Activated T-helper 1 cell treated with anti-CD3 and anti-CD28 coated beads, Interleukin-2, amount 50 U/mL, for 16 hours (primary cell): ENCODE results near the gene MESD.

ENCODE experiments used
- DNase-seq, 2 donors: peaks; one replicate each; pipeline ENCODE4 v3.0.0-alpha.2; 2020; ENCODE audit warnings: low read depth in 1 of 2, low spot score in 1 of 2

The MESD gene

DNA sequence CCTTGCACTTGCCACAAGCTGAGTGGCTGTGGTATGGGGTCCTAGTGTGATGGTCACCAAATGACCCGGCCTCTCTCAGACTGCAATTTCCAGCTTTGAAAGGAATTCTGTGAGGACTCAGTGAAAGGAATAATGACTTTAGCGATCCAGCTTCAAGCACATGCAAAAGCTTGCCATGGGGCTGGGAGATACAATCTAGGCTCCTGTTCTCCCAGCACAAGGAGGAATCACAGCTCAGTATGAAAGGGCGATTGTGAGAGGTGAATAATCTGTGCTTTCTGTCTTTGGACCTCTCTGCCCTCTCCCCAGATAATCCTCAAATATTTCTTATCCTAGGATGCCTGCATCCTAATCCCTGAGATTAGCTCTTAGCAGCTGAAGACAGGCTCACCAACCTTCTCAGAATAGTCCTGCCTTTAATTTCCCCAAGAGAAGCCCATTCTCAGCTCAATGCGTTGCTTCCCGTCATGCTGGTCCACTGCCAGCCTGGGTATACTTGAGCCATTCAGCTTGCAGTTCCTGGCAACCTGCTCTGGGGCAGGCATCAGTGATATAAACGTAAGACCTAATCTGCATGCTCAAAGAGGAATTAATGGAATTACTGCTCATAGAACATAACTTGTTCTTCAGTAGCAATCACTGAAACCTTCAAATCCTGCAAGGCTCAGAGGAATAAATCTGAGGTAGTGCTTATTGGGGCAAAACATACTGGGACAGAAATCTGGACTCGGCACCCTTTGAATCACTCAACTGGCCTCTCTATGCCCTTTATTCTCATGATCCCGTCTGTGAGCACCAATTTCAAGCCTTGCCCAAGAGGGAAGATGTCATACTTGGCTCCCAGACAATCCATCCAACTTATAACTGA is 26.2 kb upstream of the MESD start:
- no peak for DNase-seq

DNA sequence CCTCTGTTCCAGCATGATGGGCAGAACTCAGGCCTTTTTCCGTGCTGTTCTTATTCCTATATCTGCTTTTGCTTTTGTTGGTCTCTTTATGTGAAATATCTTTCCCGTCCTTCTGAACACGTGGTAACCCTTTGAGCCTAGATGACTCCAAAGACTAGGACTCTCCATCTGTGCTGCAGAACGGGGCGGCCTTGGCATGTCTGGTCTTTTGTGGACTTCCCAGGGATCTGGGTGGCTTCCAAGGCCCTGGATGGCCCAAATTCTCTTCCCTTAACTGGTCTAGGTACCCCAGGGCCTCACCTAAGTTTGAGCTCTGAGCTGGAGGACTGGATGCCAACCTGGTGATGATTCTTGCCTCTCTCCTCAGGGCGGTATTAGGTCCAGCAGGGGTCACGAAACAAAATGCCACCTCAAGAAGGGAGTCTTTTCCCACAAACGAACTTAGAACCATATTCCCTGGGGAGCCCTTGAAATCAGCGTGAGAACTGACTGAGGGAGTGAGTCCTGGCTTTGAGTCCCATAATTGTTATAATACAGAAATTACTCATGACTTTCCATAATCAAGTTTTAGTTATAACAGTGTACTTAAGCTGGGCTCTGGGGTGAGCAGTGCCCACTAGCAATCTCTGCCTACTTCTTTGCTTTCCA is 25.0 kb upstream of the MESD start:
- DNase-seq: no peak

GRCh38 chr15:81013396-81013929 is 23.8 kb upstream of the MESD start:
- no peak for DNase-seq

DNA sequence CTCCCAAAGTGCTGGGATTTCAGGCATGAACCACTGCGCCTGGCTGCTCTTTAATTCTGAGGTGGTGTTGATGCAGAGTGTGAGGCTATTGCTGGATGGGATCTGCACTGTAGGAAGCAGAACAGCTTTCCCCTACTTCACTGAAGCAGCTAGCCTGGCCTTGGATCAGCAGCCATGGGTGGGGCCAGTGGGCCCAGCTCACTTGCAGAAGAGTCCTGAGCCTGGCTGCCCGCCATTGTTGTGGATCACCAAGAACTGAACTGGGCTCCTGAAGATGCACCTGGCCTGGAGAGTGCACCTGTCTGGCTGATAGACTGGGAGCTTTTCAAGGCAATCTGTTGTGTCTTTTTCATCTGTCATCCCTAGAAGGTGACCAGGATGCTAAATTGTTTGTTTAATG is 23.0 kb upstream of the MESD start:
- DNase-seq: no peak

GRCh38 chr15:81011593-81011992 is 22.0 kb upstream of the MESD start:
- no peak for DNase-seq

- DNase-seq: no peak
These were observed 20.5 kb upstream of the MESD start for GRCh38 chr15:81010086-81010485.

DNA sequence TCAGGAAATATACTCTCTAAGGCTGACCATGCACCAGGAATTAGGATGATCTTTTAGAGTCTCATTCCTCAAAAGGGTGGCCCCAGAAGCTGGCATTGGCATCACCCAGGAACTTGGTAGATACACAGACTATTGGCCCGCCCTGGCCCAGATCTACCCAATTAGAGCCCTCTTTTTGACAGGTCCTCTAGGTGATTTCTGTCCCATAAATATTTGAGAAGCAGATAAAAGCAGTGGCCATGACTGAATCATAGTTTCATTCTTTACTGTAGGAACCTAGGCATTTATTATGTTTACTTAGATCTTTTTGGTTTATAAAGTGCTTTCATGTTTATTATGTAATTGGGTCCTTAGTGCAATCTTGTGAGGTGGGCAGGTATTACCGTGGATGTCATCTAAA is 18.7 kb upstream of the MESD start:
- DNase-seq: no peak

DNA sequence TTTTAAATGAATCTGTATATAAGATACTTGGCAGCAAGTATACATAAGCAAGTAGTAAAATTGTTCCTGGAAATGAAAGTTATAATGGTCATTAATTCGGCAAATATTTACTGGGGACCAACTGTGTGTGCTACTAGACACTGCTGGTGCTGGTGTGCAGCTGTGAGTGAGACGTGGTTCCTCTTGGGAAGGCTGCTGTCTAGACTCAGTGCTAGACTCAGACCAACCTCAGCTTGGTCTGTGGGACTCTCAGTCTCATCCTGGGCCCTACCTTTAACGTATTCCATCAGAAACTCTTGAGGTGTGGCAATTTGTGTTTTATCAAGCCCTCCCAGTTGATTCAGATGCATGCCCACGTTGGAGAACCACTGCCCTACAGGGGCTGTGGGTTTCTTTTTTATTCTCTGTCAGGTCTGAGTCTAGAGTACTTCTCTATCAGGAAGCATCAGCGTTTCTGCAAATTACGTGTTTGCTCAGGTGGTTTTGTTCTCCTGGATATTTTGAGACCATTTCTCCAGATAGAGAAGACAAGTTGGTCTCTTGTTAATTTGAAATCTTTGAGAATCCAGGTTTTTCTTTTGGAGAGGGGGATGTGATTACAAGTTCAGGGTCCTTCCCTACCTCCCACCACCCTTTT is 17.9 kb upstream of the MESD start:
- no peak for DNase-seq

DNA sequence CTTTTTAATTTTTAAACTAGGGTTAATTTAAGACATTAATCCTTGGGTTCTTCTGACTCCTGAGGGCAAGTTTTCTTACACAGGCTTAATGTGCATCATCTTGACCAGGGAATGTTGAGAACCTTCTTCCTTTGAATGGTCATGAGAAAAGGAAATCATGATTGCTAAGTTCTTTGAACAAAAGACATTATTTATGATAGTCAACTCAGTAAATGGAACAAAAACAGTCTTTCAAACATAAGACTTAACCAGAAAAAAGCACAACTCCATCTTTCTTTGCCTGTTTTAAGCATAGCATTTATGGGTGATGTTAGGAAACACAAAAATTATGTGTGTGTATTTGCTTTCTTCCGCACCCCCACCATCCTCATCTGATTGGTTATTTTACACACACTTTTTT is 16.5 kb upstream of the MESD start:
- no peak for DNase-seq

GRCh38 chr15:81003097-81003350 is 13.4 kb upstream of the MESD start:
- no peak for DNase-seq

GRCh38 chr15:81002331-81003096 is 12.9 kb upstream of the MESD start:
- no peak for DNase-seq

GRCh38 chr15:81002009-81002330 is 12.4 kb upstream of the MESD start:
- no peak for DNase-seq

GRCh38 chr15:81001152-81002008 is 11.8 kb upstream of the MESD start:
- peak; percentile 10 to 38 for DNase-seq

- peak; percentile 58 to 72 for DNase-seq
These were observed 11.1 kb upstream of the MESD start, which contains the start of gene TLNRD1 for GRCh38 chr15:81000624-81001151. Gene TLNRD1 (plus strand): TSS chr15:81000923. CDS start chr15:81002272, 1,349 bp downstream.

DNA sequence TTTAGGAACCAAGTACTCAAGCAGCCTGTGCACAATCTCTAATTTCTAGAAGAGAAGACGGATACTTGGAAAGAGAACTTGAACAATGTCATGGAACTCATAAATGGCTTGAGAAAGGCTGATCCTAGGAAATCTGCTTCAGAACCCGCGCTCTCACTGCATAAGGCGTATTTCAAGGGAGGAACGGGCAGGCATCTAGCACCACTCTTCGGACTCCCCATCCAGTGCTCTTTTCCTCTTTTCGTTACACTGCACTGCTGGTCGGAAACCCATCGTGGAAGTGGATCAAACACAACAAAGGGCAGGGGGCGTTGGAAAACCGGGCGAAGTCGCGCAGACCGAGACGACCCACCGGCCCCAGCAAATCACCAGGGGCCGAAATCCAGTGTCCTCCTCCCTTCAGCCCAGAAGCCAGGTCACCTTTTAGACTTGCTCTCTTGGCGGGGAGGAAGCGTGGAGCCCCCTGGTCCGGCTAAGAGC is 10.6 kb upstream of the MESD start:
- DNase-seq: no peak

DNA sequence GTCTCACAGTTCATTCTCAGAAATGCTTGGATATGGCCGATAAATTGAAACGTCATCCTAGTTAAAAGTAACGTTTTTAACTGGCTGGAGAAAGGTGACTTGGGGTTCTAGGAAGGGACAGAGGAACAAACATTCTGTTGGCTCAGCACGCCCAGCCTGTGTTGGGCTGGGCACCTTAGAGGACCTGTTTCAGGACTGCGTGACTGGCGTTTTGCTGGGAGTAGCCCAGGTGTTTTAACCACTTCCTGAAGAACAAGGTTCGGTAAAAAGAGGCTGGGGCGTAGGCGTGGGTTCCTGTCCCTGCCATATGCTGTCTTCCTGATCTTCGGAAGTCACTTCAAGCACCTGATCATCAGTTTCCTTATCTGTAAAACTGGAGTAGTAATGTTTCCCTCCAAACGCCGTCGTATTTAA is 10.0 kb upstream of the MESD start:
- DNase-seq: peak; percentile 20 to 49

DNA sequence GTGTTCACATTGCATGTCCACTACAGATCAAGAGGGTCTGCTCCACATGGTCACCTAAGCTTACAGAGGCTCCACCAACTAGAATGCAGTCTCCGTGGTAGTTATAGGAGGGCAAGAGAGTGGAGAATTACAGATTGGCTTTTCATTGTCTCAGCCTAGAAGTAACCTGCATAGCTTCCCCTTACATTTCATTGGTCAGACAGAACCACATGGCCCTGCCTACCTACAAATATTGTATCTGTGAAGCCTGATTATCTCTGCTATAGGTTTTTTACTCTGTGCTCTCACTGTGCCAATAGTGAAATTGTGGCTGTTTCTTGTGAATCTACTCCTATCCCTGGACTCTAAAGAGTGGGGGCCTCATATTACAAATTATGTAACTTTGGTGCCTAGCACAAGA is 8.6 kb upstream of the MESD start:
- DNase-seq: no peak

DNA sequence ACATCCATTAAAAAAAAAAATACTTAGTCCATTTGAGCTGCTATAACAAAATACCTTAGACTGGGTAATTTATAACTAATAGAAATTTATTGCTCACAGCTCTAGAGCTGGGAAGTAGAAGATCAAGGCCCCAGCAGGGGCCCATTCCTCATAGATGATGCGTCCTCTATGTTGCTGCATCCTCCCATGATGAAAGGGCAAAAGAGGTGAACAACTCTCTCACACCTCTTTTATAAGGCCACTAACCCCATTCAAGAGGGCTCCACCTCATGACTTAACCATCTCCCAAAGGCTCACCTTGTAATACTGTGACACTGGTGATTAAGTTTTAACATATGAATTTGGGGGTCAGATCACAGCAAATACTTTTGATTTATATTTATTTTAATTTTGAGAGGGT is 8.1 kb upstream of the MESD start:
- no peak for DNase-seq

- DNase-seq: no peak
These were observed 6.6 kb upstream of the MESD start for GRCh38 chr15:80996247-80996646.

DNA sequence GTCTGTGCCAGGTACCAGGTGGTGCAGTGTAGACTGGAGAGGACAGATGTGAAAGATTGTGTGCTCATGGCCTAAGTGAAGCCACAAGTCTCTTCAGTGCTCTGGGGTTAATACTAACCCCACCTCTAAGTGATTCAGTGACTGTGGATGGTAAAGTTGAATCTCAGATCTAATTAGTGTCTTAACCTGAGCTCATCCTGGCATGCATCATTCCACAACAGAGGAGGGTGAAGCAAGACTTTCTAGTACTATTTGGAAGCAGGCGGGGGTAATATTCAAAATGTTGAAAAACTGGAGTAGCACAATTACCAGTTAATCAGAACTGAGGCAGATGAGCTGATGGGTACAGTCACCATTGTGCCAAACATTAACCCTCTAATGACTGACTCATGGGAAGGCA is 2.8 kb upstream of the MESD start:
- DNase-seq: no peak
